ENCODE measurements around the gene DUS1L.

DUS1L gene

DNA sequence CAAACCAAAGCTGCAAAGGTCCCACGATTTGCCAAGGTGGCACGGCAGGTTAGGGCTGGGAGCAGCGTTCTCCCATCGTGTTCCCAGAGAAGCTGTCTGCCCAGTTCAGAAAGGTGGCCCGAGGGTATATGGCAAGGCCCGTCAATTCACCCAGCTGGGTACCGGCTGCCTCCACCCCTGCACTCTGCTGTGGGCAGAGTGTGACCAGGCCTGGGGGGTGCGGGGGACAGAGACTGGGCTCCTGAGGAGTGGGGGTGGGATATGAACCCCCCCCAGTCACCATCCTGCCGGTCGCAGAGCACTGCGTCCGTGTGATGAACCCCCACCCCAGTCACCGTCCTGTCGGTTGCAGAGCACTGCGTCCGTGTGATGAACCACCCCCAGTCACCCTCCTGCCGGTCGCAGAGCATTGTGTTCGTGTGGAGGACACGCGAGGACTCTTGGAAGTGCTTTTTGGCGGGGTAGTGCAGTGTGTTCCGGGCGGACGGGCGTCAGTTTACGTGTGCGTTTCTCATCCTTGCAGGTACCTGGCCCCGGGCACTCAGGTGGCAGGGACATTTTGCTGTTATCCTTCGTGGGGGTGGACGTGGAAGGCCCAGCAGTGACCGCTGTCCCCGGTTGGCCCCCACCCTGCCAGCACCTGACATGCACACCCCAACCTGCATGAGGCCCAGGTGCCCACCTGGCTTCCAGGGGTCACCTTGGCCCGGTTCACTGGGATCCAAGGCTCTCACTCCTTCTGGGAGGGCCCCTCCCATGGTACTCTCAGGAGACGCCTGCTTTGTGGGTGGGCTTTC, 35.1 kb upstream of the DUS1L start:
- no peak for DNase-seq

GRCh38 chr17:82098939-82099763, 33.5 kb upstream of the DUS1L start:
- peak; percentile 72 for DNase-seq

- peak; percentile 97 for DNase-seq
These were observed 32.8 kb upstream of the DUS1L start, which contains the start of gene FASN for GRCh38 chr17:82098169-82098938. Gene FASN (minus strand): TSS chr17:82098236. CDS start chr17:82096445, 1,791 bp downstream.

DNA sequence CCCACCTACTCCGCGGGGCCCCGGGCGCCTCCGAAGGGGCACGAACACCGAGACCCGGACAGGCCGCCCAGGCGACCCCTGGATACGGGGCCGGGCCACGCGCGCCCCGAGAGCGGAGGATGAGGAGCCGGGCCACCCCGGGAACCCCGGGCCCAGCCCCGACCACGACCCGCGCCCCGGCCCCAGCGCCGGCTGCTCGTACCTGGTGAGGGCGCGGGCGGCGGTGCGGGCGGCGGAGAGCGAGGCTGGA, 32.2 kb upstream of the DUS1L start:
- no peak for DNase-seq

DNA sequence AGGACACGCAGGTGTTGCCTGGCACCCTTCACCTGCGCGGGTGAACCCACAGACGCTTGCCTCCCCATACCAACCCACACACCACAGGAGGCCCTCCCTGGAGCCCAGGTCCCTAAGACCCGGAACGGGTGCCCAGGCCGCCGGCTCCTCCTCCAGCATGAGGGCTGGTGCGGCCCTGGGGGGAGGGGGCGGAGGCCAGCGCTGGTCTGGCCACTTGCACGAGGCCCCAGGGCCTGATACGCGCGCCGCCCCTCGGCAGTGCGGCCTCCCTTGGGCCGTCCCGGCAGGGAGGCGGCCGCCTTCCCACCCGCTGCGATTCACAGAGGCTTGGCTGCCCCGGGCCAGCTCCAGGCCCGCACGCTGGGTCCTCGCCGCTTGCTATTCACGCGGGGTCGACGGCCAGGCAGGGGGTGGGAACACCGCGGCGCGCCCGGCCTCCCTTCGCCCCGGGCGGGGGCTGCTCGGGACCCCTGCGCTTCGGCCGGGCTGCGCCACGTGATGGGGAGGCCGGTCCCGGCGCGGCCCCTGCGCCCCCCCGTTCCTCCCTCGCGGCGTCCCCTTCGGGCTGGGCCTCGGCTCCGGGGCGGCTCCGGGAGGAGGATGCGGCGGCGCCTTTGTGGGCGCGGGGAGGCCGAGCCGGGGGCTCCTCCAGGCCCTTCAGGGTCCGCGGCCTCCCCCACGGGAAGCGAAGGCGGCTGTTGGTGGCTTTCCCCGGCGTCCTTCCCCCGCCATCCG, 31.7 kb upstream of the DUS1L start:
- DNase-seq: peak; percentile 71

- no peak for DNase-seq
These were observed 31.1 kb upstream of the DUS1L start for GRCh38 chr17:82096709-82097183.

- DNase-seq: no peak
These were observed 30.4 kb upstream of the DUS1L start for GRCh38 chr17:82095777-82096708.

- DNase-seq: no peak
These were observed 29.6 kb upstream of the DUS1L start for GRCh38 chr17:82094931-82095776.

GRCh38 chr17:82092995-82093751, 27.6 kb upstream of the DUS1L start:
- DNase-seq: no peak

GRCh38 chr17:82092628-82092994, 27.0 kb upstream of the DUS1L start:
- no peak for DNase-seq

GRCh38 chr17:82092094-82092586, 26.5 kb upstream of the DUS1L start:
- DNase-seq: no peak

DNA sequence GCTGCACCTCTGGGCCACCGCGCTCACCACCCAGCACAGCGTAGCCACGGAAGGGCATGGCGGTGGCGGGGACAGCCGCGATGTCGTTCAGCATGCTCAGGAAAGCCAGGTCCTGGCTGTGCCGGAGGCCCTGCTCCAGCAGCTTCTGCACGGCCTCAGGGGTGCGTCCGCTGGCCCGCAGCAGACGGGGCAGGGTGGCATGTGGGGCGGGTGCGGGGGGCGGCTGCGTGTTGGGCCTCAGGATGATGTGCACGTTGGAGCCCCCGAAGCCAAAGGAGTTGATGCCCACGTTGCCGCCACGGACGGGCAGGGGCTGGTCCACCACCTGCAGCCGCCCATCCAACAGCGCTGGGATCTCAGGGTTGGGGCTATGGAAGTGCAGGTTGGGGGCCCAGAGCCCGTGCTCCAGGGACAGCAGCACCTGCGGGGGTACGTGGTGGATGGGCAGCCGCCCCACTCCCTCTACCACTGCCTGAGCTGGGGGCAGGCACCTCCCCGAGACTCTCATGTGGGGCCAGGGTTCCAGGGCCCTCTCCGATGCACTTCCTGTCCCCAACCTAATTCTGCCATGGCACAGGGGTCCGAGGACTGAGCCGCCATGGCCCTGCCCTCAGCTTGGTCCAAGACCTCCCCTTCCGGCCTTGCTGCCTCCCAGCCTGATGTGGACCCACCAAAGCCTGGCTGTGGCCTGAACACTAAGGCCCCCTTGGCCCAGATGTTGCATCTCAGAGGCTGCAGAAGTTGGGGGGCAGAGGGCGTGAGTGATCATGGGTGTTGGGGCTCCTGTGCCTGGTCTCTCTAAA, 25.9 kb upstream of the DUS1L start:
- no peak for DNase-seq

DNA sequence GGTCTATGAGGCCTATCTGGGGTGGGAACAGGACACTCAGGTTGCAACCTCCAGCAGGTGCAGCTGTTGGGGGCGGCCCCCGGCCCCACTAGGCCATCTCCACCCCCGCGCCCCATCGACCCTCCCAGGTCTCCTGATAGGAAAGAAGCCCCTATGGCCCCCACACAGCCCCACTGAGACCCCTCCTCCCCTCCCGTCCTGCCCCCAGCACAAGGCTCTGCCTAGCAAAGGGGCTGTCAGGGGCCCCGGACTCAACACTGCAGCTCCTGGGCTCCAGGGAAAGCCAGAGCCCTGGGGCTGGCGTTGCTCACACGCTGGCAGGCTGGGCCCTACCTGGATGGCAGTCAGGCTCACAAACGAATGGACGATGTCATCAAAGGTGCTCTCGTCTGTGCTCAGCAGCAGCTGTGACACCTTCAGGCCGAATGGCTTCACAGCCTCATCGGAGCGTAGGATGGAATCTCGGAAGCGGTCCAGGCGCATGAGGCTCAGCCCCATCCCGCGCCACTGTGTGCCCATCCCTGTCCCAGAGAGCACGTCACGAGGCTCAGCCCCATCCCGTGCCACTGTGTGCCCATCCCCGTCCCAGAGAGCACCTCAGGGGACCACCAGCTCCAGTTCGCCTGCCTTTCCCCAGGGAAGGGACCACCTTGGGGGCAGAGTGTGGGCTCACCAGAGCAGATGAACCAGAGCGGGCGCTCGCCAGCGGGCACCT, 25.1 kb upstream of the DUS1L start:
- DNase-seq: no peak

DNA sequence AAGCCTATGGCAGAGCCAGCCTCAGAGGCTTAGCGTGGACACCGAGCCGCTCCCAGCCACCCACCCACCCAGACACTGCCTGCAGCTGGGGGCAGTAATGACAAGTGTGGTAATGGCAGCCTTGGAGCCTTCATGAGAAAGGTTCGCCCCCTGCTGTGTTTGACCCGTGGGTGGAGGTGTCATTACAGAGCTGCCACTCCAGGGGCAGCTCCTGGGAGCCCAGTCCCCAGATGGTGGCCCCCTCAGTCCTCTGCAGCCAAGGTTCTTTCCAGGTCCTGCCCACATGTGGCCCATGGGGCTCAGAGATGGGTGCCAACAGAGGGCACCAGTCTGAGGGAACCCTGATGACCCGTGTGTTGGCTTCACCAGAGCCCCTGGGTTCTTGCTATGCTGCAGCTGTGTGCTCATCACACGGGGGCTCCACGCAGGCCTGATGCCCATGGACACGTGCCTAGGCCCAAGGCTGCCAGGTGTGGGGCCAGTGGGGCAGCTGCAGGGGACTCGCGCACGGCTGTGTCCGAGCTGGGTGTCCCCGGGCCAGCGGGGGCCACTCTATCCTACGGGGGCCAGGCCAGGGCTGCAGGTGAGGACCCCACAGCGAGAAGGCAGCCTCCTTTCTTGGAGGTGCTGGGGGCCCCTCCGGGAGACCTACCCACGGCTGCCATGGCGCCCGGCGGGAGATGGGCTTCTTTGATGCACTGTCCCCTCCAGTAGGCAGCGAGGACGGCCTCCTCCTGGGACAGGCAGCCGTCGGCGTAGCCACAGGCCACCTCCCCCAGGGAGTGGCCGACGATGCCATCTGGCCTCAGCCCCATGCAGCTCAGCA, 24.3 kb upstream of the DUS1L start:
- DNase-seq: no peak

DNA sequence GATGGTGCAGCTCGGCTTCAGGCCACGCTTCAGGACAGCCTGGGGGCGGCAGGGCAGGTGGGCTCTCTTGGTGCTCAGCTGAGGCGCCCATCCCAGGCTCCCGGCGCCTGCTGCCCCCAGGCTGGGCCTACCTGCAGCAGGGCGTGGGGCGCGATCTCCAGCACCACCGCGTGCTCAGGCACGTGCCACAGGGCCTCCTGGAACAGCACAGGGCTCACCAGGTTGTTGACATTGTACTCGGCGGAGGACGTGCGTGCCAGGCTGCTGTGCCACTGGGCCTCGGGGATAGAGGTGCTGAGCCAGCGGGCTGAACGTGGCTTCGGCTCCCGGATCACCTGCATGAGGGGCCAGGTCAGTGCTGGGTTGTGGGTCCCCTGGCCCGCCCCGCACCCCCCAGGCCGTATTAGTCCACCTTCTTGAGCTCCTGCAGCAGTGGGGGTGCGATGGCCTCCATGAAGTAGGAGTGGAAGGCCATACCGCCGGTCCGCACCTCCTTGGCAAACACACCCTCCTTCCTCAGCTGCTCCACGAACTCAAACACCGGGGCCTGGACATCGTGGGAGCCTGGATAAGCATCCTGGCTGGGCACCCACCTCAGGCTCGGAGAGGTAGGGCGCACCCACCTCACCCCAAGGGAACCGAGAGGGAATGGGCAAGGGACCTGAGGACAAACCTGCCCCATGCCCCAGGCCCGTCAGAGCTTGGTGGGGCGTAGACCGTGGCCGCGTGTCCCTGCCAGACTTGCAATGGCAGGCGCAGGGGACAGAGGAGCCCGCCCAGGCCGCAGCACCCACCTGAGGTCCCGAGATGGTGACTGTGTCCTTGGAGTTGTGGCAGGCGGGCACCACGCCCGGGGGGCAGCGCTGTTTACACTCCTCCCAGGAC, 23.5 kb upstream of the DUS1L start:
- no peak for DNase-seq

All from activated CD8-positive, alpha-beta memory T cell treated with anti-CD3 and anti-CD28 coated beads, Interleukin-2, amount 50 U/mL, for 48 hours (primary cell).